ENCODE measurements around the gene SLAMF6.
"Not testable (repeated sequence)": the region's sequence is repeated elsewhere in the genome, so short reads cannot be mapped to it uniquely, and the experiment has no call there.

The SLAMF6 gene

DNA sequence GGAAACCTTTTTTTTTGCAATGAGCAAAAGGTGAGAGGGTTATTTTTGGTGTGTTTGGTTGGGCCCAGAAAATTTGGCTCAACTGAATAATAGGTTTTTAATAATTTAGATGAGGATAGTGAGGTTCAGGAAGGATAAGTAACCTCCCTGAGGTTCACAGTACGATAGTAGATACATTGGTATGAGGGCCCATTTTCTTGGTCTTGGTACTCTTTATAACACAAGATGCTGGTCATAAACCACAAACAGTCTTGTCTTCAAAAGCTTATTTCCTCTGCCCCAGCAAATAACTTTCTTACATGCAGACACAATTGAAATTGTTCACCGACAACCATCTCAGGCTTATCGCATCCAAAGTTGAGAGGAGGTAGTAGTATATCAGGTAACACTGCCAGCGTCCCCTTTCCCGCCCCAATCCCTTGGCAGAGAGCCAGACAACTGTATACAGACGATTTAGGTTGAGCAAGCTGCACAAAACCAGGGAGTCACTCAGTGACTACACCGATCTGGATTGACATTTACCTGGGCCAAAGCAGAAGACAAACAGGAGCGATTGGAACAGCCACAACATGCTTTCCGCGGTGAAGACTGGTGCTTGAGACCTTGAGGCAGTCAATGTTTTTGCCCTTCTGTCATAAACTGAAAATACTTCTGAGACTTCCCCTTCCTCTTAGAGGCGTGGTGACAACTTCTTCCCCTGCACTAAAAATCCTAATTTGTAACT is at the start of gene SLAMF6:
TSS of gene SLAMF6 (minus strand) at position 634 of the 724 bp plus-strand sequence. CDS start at position 571, 63 bp downstream.
- no peak for DNase-seq (ENCODE audit: low read depth)
- H3K4me3 ChIP-seq (ENCODE audit: control insufficient read depth, low read depth, low read length): no peak within 1 kb of the TSS
- TF ChIP-seq, protein P1, sequence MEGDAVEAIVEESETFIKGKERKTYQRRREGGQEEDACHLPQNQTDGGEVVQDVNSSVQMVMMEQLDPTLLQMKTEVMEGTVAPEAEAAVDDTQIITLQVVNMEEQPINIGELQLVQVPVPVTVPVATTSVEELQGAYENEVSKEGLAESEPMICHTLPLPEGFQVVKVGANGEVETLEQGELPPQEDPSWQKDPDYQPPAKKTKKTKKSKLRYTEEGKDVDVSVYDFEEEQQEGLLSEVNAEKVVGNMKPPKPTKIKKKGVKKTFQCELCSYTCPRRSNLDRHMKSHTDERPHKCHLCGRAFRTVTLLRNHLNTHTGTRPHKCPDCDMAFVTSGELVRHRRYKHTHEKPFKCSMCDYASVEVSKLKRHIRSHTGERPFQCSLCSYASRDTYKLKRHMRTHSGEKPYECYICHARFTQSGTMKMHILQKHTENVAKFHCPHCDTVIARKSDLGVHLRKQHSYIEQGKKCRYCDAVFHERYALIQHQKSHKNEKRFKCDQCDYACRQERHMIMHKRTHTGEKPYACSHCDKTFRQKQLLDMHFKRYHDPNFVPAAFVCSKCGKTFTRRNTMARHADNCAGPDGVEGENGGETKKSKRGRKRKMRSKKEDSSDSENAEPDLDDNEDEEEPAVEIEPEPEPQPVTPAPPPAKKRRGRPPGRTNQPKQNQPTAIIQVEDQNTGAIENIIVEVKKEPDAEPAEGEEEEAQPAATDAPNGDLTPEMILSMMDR (IDR thresholded peaks at IDR 0.05; ENCODE audit: control insufficient read depth, insufficient read depth, low read depth, low read length, missing control alignments): no peak

DNA sequence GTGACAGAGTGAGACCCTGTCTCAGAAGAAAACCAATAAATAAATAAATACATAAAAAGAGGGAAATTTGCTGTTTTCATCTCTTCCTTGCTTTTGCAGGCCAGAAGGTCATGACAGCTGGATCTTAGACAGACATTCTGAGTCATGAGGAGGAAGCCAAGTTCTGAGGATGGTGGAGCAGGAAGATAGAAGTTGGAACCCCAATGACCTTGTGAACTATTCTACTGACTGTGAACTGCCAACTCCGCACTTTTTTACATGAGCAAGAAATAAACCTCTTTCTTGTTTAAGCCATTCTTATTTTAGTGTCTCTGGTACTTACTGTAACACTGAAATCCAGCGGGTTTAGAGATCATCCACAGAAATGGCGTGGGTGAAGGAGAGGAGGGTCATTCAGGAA is 47.8 kb upstream of the SLAMF6 start:
- H3K4me3 ChIP-seq (ENCODE audit: control insufficient read depth, low read depth, low read length): no peak overlapping the region
- TF ChIP-seq, protein P1 (IDR thresholded peaks at IDR 0.05; ENCODE audit: control insufficient read depth, insufficient read depth, low read depth, low read length, missing control alignments): no peak
- no peak for DNase-seq (ENCODE audit: low read depth)

DNA sequence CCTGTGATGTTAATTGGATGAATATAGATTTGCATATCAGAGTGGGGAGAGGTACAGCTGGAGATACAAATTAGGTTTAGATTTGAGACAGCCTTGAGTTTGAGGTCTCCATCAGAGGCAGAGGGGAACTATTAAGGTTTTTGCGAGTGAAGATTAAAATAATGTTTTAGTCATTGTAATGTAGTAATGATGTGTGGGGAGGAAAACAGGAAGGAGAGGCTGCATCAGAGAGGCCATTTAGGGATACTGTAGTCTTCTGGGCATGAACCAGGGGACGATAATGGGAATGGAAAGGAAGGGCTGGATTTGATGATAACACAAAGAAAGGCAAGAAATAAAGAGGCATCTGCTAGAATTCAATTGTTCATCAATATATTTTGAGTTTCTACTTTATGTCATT is 46.8 kb upstream of the SLAMF6 start:
- H3K4me3 ChIP-seq (ENCODE audit: control insufficient read depth, low read depth, low read length): no peak overlapping the region
- TF ChIP-seq, protein P1 (IDR thresholded peaks at IDR 0.05; ENCODE audit: control insufficient read depth, insufficient read depth, low read depth, low read length, missing control alignments): no peak
- no peak for DNase-seq (ENCODE audit: low read depth)

DNA sequence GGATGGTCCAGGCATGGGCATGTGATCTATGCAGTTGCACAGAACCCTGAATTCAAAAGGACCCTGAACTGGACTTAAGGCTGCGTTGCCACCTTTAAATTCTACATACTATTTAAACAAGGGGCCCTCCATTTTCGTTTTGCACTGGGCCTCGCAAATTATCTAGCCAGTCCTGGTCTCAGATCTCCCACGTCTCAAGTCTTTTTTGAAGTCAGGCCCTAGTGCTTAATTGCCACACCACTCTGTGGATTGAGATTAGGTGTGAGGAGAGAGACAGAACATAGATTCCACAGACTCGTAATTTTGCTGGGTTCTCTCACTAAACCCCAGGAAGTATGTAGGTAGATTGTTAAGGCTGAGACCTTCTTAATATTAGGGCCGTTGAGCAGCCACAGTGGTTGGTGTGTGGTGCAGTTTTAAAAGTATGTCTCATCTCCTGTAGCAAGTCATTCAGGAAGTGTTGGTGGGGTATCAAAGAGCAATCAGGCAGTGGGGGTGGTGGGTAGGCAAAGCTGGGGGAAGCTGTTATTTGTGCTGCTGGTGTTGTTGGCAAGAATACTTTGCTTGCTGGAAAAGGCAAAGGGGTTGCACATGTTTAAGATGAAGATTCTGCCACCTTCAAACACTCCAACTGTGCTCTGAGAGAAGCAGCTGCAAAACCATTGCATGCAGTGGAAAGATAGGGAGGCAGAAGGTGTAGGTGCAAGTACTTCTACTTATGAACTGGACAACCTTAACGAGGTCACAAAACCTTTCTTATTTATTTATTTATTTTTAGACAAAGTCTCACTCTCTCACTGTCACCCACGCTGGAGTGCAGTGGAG is 45.0 kb upstream of the SLAMF6 start:
- DNase-seq (ENCODE audit: low read depth): no peak
- no peak overlapping the region for H3K4me3 ChIP-seq (ENCODE audit: control insufficient read depth, low read depth, low read length)
- TF ChIP-seq, protein P1 (IDR thresholded peaks at IDR 0.05; ENCODE audit: control insufficient read depth, insufficient read depth, low read depth, low read length, missing control alignments): no peak

DNA sequence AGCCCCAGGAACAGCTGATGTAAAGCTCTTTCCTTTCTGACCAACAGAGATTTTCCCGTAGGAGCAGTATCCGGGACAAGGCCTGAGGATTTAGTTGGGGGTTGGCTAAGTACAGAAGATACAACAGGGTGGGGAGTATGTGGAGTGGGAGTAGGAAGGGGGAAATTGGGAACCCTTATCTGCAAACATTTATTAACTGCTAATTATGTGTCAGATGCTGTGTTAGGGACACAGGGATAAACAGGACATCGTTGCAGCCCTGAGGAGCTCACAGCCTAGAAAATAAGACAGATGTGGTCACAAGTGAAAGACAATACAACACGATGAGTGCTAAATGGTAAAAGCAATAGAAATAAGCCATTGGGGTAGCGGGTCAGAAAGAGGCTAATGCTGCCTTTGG is 44.3 kb upstream of the SLAMF6 start:
- no peak overlapping the region for H3K4me3 ChIP-seq (ENCODE audit: control insufficient read depth, low read depth, low read length)
- DNase-seq (ENCODE audit: low read depth): no peak
- TF ChIP-seq, protein P1 (IDR thresholded peaks at IDR 0.05; ENCODE audit: control insufficient read depth, insufficient read depth, low read depth, low read length, missing control alignments): no peak

DNA sequence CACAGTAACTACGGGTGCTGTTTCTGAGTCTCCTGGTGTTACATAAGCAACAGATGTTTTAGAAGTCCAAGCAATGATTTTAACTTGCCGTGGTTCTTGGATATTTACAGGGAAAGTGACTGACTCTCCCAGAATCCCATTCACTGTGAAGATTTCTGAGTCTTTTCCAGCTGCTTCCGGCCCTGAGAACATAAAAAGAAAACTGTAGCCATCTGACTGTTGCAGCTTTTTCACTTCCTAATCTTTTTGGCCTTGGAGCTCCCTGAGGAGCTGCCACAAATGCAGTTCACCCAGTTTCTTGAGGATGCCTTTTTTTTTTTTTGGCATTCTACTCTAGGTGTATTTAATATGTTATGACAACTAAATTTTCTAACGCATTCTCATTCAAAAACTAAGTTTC is 42.5 kb upstream of the SLAMF6 start:
- no peak overlapping the region for H3K4me3 ChIP-seq (ENCODE audit: control insufficient read depth, low read depth, low read length)
- no peak for DNase-seq (ENCODE audit: low read depth)
- TF ChIP-seq, protein P1 (IDR thresholded peaks at IDR 0.05; ENCODE audit: control insufficient read depth, insufficient read depth, low read depth, low read length, missing control alignments): no peak

DNA sequence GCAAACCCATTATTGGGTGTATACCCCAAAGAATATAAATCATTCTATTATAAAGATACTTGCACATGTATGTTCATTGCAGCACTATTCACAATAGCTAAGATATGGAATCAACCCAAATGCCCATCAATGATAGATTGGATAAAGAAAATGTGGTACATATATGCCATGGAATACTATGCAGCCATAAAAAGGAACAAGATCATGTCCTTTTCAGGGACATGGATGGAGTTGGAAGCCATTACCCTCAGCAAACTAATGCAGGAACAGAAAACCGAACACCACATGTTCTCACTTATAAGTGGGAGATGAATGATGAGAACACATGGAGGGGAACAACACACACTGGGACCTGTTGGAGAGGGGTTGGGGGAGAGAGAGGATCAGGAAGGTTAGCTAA is 40.2 kb upstream of the SLAMF6 start:
- DNase-seq (ENCODE audit: low read depth); H3K4me3 ChIP-seq (ENCODE audit: control insufficient read depth, low read depth, low read length): not testable (repeated sequence)

DNA sequence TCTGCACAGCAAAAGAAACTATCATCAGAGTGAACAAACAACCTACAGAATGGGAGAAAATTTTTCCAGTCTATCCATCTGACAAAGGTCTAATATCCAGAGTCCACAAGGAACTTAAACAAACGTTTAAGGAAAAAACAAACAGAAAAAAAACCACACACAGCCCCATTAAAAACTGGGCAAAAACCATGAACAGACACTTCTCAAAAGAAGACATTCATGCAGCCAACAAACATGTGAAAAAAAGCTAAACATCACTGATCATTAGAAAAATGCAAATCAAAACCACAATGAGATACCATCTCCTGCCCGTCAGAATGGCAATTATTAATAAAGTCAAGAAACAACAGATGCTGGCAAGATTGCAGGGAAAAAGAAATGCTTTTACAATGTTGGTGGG is 39.7 kb upstream of the SLAMF6 start:
- DNase-seq (ENCODE audit: low read depth); H3K4me3 ChIP-seq (ENCODE audit: control insufficient read depth, low read depth, low read length): not testable (repeated sequence)
